ENCODE results near the gene PAX9. TPM values are rescaled to one million over a fixed set of nuclear protein-coding genes. Genes with fewer than 3 reads are reported as not detected.
A peak's percentile ranks its signal among the peaks of the same experiment; 100 is the strongest.

The PAX9 gene
- total RNA-seq, 1 experiment from 2014 or later: 5.5 TPM

DNA sequence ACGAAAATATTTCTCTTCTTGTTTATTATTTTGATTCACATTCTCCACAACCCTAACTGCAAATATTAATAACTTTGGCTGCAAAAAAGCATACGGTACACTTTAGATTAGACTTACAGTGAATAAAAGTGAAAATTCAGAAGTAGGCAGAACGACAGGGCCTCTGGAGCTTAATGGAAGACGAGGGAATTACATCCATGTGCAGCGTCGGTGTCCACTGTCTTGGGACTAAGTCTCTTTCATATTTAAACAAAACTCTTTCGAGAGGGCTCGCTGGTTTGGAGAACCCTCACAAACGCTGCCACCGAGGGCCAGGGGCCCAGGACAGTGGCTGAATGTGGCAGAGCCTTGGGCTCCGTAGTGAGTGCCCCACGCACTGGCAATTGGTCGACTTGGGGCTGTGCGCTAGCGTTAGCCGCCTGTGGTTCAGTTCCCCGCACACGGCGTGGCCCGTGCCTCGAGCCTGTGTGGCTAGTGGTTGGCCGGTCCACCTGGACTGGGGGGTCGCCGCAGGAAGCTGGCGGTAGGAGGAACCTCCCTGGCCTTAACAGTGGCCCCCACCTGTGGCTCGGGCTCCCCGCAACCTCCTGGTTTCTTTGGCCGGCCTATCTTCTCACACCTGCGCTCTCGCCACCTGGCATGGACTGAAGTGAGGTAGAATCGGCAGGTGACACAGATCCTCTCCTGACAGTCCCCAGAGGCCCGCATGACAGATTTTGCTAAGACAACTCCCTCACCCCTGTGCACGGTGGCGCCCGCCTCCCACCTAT is 739 bp upstream of the PAX9 start:
- no peaks in the 10 kb centered on the region for H3K27me3 Mint-ChIP-seq (ENCODE audit: insufficient read depth, unreplicated experiment)
- BruUV-seq (replicated peaks): no TSS peak
- intact Hi-C loops (cut with micrococcal nuclease): loop anchor here (5.0 kb wide), 2 partner anchors 86 to 281 kb away; no protein-coding TSS in a partner anchor

DNA sequence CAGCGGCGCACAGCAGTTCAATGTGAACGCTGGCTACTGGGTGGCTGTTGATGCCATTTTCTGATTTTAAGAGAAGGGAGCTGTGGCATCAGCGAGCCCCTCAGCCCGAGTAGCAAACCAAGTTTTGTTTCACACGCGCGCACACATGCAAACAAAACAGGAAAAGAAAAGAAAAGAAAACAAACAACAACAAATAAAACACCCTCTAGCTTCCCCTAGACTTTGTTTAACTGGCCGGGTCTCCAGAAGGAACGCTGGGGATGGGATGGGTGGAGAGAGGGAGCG is 540 bp downstream of the PAX9 start:
- no peak for DNase-seq (ENCODE audit: unreplicated experiment)
- H3K27ac Mint-ChIP-seq (ENCODE audit: low read depth, unreplicated experiment): peak overlapping the region; percentile 92
- no peaks in the 10 kb centered on the region for H3K27me3 Mint-ChIP-seq (ENCODE audit: insufficient read depth, unreplicated experiment)
- TF ChIP-seq, protein P1, sequence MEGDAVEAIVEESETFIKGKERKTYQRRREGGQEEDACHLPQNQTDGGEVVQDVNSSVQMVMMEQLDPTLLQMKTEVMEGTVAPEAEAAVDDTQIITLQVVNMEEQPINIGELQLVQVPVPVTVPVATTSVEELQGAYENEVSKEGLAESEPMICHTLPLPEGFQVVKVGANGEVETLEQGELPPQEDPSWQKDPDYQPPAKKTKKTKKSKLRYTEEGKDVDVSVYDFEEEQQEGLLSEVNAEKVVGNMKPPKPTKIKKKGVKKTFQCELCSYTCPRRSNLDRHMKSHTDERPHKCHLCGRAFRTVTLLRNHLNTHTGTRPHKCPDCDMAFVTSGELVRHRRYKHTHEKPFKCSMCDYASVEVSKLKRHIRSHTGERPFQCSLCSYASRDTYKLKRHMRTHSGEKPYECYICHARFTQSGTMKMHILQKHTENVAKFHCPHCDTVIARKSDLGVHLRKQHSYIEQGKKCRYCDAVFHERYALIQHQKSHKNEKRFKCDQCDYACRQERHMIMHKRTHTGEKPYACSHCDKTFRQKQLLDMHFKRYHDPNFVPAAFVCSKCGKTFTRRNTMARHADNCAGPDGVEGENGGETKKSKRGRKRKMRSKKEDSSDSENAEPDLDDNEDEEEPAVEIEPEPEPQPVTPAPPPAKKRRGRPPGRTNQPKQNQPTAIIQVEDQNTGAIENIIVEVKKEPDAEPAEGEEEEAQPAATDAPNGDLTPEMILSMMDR (IDR thresholded peaks at IDR 0.05; ENCODE audit: unreplicated experiment): no peak
- peak overlapping the region; percentile 97 for H3K4me3 Mint-ChIP-seq (ENCODE audit: unreplicated experiment)
- CTCF ChIA-PET: interaction anchor here (0.6 to 7.5 kb wide), 10 partner anchors 11 to 568 kb away, joined by 3 to 41 read pairs (median 3); no protein-coding TSS in a partner anchor
- no TSS peak for BruUV-seq (replicated peaks)
- peaks cover 10% of the 10 kb centered on the region for H3K36me3 Mint-ChIP-seq (ENCODE audit: insufficient read depth, unreplicated experiment)
- intact Hi-C loops (cut with micrococcal nuclease): loop anchor here (1.0 to 5.0 kb wide), 3 partner anchors 85 to 455 kb away; no protein-coding TSS in a partner anchor
- peaks cover 27% of the 10 kb centered on the region for H3K4me1 Mint-ChIP-seq (ENCODE audit: insufficient read depth, unreplicated experiment)
- no peaks in the 10 kb centered on the region for H3K9me3 Mint-ChIP-seq (ENCODE audit: unreplicated experiment)
- POLR2A ChIA-PET: interaction anchor here (0.6 to 2.7 kb wide), 18 partner anchors 9 to 828 kb away, joined by 3 to 29 read pairs (median 4); partner anchors contain the start of gene SLC25A21

More for the DNA sequence above, 739 bp upstream of the PAX9 start:
- TF ChIP-seq, protein P1 (IDR thresholded peaks at IDR 0.05; ENCODE audit: unreplicated experiment): no peak
- Mint-ChIP-seq H3K36me3 (ENCODE audit: insufficient read depth, unreplicated experiment) (peaks cover 7% of the 10 kb centered on the region), H3K4me1 (ENCODE audit: insufficient read depth, unreplicated experiment) (peaks cover 27% of the 10 kb centered on the region), H3K9me3 (ENCODE audit: unreplicated experiment) (no peaks in the 10 kb centered on the region), H3K4me3 (ENCODE audit: unreplicated experiment) (peak overlapping the region; percentile 97), H3K27ac (ENCODE audit: low read depth, unreplicated experiment) (peak overlapping the region; percentile 92)
- ChIA-PET POLR2A (interaction anchor here (0.5 to 2.7 kb wide), 13 partner anchors 8 to 572 kb away, joined by 3 to 29 read pairs (median 3); partner anchors contain the start of gene SLC25A21), CTCF (interaction anchor here (0.6 to 7.5 kb wide), 8 partner anchors 12 to 489 kb away, joined by 3 to 41 read pairs (median 4); no protein-coding TSS in a partner anchor)
- DNase-seq (ENCODE audit: unreplicated experiment): no peak

DNA sequence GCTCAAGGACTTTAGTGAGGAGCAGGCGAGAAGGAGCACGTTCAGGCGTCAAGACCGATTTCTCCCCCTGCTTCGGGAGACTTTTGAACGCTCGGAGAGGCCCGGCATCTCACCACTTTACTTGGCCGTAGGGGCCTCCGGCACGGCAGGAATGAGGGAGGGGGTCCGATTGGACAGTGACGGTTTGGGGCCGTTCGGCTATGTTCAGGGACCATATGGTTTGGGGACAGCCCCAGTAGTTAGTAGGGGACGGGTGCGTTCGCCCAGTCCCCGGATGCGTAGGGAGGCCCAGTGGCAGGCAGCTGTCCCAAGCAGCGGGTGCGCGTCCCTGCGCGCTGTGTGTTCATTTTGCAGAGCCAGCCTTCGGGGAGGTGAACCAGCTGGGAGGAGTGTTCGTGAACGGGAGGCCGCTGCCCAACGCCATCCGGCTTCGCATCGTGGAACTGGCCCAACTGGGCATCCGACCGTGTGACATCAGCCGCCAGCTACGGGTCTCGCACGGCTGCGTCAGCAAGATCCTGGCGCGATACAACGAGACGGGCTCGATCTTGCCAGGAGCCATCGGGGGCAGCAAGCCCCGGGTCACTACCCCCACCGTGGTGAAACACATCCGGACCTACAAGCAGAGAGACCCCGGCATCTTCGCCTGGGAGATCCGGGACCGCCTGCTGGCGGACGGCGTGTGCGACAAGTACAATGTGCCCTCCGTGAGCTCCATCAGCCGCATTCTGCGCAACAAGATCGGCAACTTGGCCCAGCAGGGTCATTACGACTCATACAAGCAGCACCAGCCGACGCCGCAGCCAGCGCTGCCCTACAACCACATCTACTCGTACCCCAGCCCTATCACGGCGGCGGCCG is 1.1 kb downstream of the PAX9 start:
- Mint-ChIP-seq H3K9me3 (ENCODE audit: unreplicated experiment) (no peaks in the 10 kb centered on the region), H3K4me3 (ENCODE audit: unreplicated experiment) (peak overlapping the region; percentile 97), H3K27me3 (ENCODE audit: insufficient read depth, unreplicated experiment) (no peaks in the 10 kb centered on the region), H3K27ac (ENCODE audit: low read depth, unreplicated experiment) (peak overlapping the region; percentile 92), H3K4me1 (ENCODE audit: insufficient read depth, unreplicated experiment) (peaks cover 27% of the 10 kb centered on the region), H3K36me3 (ENCODE audit: insufficient read depth, unreplicated experiment) (peaks cover 16% of the 10 kb centered on the region)
- peak; percentile 57 for DNase-seq (ENCODE audit: unreplicated experiment)
- ChIA-PET POLR2A (interaction anchor here (0.9 to 2.7 kb wide), 16 partner anchors 9 to 509 kb away, joined by 3 to 29 read pairs (median 4); no protein-coding TSS in a partner anchor), CTCF (interaction anchor here (0.6 to 7.5 kb wide), 9 partner anchors 10 to 568 kb away, joined by 3 to 41 read pairs (median 3); no protein-coding TSS in a partner anchor)
- no TSS peak for BruUV-seq (replicated peaks)
- TF ChIP-seq, protein P1 (IDR thresholded peaks at IDR 0.05; ENCODE audit: unreplicated experiment): no peak
- intact Hi-C loops (cut with micrococcal nuclease): loop anchor here (1.0 to 5.0 kb wide), 3 partner anchors 85 to 455 kb away; no protein-coding TSS in a partner anchor
